ENCODE measurements around the gene SKI.

The SKI gene

GRCh38 chr1:2279817-2280216, 51.7 kb downstream of the SKI start:
- H3K4me3 ChIP-seq (ENCODE audit: low read depth, low read length) = no peak overlapping the region
- no peak for DNase-seq (ENCODE audit: low read depth)
- no peak for TF ChIP-seq CTCF (IDR thresholded peaks at IDR 0.05; ENCODE audit: low read depth, low read length, missing control alignments)

GRCh38 chr1:2282556-2283270, 54.6 kb downstream of the SKI start:
- no peak for TF ChIP-seq CTCF (IDR thresholded peaks at IDR 0.05; ENCODE audit: low read depth, low read length, missing control alignments)
- in situ Hi-C loops (cut with HindIII; ENCODE audit: low sequenced_read_pairs) = no loop called here
- H3K4me3 ChIP-seq (ENCODE audit: low read depth, low read length) = no peak overlapping the region
- no peak for DNase-seq (ENCODE audit: low read depth)

More at GRCh38 chr1:2279817-2280216, 51.7 kb downstream of the SKI start:
- in situ Hi-C loops (cut with HindIII; ENCODE audit: low sequenced_read_pairs) = loop anchor here (10.0 kb wide), 1 partner anchor 85 kb away; the partner anchor contains the start of gene FAAP20

GRCh38 chr1:2283371-2283990, 55.4 kb downstream of the SKI start:
- no peak for DNase-seq (ENCODE audit: low read depth)
- in situ Hi-C loops (cut with HindIII; ENCODE audit: low sequenced_read_pairs) = no loop called here
- no peak overlapping the region for H3K4me3 ChIP-seq (ENCODE audit: low read depth, low read length)
- no peak for TF ChIP-seq CTCF (IDR thresholded peaks at IDR 0.05; ENCODE audit: low read depth, low read length, missing control alignments)

GRCh38 chr1:2283991-2284895, 56.1 kb downstream of the SKI start:
- DNase-seq (ENCODE audit: low read depth) = no peak
- TF ChIP-seq CTCF (IDR thresholded peaks at IDR 0.05; ENCODE audit: low read depth, low read length, missing control alignments) = no peak
- in situ Hi-C loops (cut with HindIII; ENCODE audit: low sequenced_read_pairs) = no loop called here
- no peak overlapping the region for H3K4me3 ChIP-seq (ENCODE audit: low read depth, low read length)

GRCh38 chr1:2284932-2285331, 56.8 kb downstream of the SKI start:
- H3K4me3 ChIP-seq (ENCODE audit: low read depth, low read length) = no peak overlapping the region
- DNase-seq (ENCODE audit: low read depth) = no peak
- in situ Hi-C loops (cut with HindIII; ENCODE audit: low sequenced_read_pairs) = no loop called here
- no peak for TF ChIP-seq CTCF (IDR thresholded peaks at IDR 0.05; ENCODE audit: low read depth, low read length, missing control alignments)

- no peak for DNase-seq (ENCODE audit: low read depth)
- H3K4me3 ChIP-seq (ENCODE audit: low read depth, low read length) = no peak overlapping the region
- TF ChIP-seq CTCF (IDR thresholded peaks at IDR 0.05; ENCODE audit: low read depth, low read length, missing control alignments) = no peak
- in situ Hi-C loops (cut with HindIII; ENCODE audit: low sequenced_read_pairs) = no loop called here
Measured at GRCh38 chr1:2286923-2287322, 58.8 kb downstream of the SKI start.

All from astrocyte of the cerebellum (primary cell).